Hematopoietic multipotent progenitor cell treated with erythropoietin and hydrocortisone succinate and interleukin-3 and kit ligand, for 6 days (in vitro differentiated cells): Measurements from ENCODE around the gene CLEC17A.
"Not testable (repeated sequence)": the region's sequence is repeated elsewhere in the genome, so short reads cannot be mapped to it uniquely, and the experiment has no call there.

Experiments used
- DNase-seq: peaks from one replicate; pipeline ENCODE4 v3.0.0-alpha.2; 2015

The CLEC17A gene

DNA sequence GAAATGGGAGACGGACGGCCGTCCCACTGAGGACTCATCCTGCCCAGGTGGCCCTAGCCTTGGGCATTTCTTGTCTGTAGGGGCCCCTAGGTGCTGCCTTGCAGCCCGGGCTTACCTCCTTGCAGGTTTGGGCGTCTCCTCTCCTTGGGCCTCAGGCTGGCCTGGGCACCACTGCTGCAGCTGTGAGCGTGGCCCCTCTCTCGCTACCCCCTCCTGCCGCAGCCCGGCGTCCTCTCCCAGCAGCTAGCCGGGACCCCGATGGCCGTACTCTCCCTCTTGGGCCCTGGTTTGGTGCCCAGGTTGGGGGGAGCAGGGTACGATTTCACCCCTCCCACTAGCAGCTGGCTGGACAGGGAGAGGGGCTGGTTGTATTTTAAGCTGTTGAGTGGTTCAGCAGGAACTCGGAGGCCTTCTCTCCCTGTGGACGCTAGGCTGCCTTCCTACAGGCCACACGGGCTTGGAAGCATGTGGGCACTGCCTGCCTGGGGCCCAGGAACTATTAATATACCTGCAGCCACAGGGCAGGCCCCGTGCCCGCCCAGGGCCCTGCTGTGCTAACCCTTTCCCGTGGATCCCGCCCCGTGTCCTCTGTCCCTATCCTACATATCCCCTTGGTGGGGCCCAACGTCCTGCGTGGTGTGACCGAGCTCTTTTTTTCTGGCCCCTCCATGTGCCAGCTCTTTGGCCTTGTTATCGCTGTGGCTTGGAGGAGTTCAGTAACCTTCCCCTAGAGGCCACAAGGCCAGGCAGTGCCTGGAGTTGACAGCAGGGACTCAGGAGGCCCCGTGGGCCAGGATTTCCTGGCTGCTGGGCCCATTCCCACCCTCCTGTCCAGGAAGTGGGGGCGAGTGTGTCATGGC is 22.7 kb upstream of the CLEC17A start:
- peak; percentile 66 for DNase-seq

- no peak for DNase-seq
These were observed 22.1 kb upstream of the CLEC17A start for GRCh38 chr19:14560776-14561108.

GRCh38 chr19:14561249-14561648 is 21.6 kb upstream of the CLEC17A start:
- no peak for DNase-seq

DNA sequence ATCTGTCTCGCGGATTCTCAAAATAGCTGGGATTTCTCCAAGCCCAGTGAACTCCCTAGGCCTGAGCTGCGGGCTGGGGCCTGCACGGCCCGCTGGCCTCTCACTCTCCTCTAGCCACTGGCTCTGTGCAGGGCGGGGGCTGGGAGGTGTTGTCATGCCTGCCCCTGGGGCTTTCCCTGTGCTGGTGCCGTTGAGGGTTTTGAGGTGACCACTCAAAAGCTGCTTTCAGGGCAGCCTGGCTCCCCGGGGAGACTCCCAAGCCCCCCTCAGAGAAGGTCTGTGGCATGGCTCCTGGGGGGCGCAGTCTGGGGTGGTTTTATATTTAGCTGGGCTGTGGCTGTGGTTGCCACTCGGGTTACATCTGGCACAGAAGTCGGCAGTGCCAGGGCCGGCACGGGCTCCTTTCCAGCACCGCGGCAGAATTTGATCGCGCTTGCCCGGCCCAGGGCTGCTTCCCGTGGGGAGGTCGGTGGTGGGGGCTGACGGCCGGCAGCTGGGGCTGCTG is 21.0 kb upstream of the CLEC17A start:
- DNase-seq: no peak

GRCh38 chr19:14562660-14563589 is 20.0 kb upstream of the CLEC17A start:
- DNase-seq: no peak

DNA sequence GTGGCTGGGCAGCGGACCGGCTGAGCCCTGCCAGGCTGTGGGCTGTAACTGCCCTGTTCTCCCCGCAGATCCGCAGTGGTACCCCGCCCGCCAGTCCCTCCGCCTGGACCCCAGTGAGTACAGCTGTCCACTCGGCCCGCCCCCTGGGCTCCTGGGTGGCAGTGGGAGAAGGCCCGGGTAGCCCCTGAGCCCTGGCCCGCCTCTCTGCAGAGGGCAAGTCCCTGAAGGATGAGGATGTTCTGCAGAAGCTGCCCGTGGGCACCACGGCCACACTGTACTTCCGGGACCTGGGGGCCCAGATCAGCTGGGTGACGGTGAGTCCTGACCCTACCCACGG is 19.3 kb upstream of the CLEC17A start:
- no peak for DNase-seq

GRCh38 chr19:14563989-14564651 is 18.8 kb upstream of the CLEC17A start:
- peak; percentile 91 for DNase-seq

GRCh38 chr19:14564652-14565297 is 18.1 kb upstream of the CLEC17A start:
- not testable (repeated sequence) for DNase-seq

GRCh38 chr19:14565298-14565679 is 17.6 kb upstream of the CLEC17A start:
- DNase-seq: no peak

DNA sequence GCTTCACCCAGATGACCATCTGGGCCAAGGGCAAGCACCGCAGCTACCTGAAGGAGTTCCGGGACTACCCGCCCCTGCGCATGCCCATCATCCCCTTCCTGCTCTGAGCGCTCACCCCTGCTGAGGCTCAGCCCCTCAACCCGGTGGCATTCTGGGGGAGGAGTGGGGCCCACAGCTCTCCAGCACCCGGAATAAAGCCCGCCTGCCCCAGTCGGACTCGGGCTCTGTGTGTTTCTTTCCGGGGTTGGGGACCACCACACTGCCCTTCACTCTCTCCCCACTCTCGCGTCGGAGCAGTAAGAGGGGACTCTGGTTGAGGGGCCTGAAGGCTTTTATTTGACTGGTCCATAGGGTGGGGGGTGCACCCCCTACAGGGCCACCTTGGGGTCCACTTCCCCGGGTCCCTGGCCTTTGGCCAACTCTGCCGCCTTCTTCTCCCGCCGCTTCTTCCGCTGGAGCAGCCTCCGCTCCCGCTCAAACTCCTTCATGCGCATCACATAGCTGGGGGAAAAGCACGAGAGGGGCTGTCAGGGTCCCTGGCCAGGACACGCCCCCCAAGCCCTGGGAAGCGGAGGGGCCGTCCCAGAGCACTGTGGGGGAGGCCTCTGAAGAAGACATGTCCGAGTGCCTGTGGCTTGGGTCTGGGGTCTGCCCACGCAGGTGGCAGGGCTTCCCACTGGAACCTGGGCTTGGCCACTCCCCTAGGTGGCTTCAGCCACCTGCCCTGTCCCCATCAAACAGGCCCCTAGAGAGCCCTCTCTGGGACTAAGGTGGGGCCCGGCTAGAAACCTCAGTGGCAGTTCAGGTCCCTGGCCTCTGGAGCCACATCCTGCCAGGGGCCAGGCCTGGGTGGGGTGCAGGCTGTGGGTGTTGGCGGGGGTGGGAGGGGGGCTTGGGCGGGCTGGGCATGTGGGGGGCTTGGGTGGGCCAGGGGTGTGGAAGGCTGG is 16.8 kb upstream of the CLEC17A start:
- no peak for DNase-seq

DNA sequence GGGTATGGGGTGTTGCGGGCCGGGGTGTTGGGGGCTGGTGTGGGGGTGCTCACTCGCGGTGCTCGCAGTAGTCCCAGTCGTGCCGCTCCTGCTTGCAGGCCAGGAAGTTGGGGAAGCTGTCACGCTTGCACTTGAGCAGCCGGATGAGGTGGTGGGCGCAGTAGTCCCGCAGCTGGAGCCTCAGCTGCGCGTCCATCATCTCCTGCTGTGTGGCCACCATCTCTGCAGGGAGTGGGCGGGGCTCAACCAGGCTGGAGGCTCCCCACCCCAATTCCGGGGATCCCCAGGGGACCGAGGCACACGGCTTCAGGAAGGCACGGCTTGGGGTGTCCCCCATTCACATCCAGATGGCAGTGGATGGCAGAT is 16.2 kb upstream of the CLEC17A start:
- no peak for DNase-seq

DNA sequence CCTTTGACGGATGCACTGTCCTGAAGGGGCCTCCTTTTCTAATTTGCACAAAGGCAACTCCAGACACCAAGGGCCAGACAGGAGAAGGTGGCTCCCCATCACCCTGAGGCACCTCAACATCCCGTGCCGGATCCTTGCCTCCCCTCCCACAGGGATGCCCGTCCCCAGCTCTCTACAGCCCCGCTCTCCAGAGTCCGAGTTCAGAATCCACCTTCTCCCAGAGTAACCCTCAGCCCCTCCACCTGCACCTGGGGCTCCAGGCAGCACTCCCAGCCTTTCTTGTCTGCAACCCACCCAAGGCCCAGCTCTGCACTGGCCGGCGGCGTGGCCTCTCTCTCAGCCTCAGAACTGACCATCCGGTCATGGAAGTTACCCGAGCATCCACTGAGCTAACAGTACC is 15.8 kb upstream of the CLEC17A start:
- DNase-seq: no peak

DNA sequence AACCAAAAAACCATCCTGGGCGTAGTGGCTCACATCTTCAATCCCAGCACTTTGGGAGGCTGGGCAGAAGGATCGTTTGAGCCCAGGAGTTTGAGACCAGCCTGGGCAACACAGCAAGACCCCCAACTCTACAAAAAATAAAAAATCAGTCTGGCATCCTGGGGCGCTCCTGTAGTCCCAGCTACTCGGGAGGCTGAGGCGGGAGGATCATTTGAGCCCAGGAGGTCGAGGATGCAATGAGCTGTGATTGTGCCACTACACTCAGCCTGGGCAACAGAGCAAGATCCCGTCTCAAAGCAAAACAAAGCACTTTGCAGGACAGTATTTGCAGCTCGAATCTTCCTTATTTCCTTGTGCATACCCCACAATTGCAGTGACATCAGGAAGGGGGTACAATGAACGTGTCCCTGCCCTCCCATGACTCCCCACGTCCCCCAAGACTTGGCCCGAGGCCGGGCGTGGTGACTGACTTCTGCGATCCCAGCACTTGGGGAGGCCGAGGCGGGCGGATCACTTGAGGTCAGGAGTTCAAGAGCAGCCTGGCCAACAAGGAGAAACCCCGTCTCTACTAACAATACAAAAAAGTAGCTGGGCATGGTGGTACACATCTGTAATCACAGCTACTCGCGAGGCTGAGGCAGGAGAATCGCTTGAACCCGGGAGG is 11.9 kb upstream of the CLEC17A start:
- DNase-seq: no peak

DNA sequence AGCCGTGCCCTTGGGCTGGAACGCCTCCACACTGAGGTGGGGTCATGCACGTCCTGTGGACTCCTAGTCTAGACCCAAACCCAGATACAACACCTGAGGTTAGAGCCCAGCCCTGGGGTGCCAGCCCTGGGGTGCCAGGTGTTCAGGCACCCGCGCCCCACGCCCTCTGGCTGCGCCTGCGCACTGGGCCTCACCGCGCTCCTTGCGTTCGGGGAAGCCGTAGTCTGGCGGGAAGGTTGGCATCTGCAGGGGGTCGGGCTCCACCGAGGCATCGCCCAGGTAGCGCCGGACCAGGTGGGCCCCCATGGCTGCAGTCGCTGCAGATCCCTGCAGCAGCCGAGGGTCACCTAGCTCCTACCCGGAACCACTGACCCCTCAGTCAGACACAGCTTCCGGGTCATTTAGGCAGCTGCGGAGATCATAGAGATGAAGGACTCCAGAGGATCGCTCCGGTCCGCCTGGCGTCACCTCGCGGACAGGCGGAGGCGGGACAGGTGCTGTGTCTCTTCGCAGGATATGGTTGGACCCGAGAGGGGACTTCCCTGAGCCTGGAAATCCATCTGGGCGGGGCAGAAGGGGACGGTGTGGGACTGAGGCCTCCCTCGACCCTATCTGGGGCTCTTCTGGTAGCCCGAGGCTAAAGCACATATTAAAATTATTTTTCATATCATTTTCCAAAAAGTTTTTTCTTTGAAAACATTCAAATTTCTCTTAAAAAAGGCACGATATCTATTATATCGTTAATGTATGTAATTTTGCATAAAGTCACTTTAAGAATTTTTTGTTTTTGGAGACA is 11.0 kb upstream of the CLEC17A start, which contains the start of gene NDUFB7:
Gene NDUFB7 (minus strand): TSS at position 372 of the 796 bp plus-strand sequence. CDS start 66 bp downstream, at position 306.
- DNase-seq: peak; percentile 98

DNA sequence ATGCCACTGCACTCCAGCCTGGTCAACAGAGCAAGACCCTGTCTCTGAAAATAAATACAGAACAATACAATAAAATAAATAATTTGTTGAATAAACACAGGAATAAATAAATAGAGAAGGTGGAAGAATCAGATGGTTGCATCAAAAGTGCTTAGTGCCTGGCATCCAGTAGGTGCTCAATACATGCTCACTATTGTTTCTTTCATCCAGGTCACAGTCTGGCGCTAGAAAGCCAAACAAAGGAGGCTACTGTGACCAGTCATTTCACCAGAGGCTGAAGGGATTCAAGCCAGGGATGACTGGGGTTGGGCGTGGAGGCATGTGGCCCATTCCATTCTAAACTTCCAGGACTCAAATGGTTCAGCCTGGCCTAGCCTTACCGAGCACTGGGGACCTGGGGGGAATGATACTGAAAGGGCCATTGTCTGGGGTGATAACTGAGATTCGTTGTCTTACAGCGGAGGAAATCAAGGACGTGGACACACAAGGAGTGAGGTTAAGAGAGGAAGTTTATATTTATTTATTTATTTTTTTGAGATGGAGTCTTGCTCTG is 7.4 kb upstream of the CLEC17A start:
- no peak for DNase-seq

GRCh38 chr19:14576363-14576762 is 6.5 kb upstream of the CLEC17A start:
- no peak for DNase-seq

- no peak for DNase-seq
These were observed 5.6 kb upstream of the CLEC17A start for GRCh38 chr19:14577264-14577663.

DNA sequence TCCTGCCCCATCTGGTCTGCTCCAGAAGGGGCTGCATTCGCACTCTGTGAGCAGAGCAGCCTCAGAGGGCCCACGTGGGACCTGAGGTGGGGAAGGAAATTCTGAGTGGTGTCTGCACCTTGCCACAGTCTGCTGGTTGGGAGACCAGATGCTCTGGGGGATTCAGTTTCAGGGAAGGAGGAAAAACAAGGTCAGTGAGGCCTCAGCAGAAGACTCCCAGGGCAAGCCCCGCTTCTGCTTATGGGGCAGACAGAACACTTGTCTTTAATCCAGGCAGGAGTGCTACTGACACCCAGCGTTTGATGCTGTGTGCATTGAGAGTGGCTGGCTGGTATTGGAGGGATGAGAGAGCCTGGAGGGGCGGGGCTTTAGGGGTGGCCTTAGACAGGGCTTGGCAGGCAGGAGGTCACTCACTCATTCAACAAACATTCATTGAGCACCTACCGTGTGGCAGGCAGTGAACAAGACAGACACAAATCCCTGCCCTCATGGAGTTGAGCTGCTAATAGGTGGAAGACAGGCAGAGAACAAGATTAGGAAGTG is 4.9 kb upstream of the CLEC17A start:
- no peak for DNase-seq

DNA sequence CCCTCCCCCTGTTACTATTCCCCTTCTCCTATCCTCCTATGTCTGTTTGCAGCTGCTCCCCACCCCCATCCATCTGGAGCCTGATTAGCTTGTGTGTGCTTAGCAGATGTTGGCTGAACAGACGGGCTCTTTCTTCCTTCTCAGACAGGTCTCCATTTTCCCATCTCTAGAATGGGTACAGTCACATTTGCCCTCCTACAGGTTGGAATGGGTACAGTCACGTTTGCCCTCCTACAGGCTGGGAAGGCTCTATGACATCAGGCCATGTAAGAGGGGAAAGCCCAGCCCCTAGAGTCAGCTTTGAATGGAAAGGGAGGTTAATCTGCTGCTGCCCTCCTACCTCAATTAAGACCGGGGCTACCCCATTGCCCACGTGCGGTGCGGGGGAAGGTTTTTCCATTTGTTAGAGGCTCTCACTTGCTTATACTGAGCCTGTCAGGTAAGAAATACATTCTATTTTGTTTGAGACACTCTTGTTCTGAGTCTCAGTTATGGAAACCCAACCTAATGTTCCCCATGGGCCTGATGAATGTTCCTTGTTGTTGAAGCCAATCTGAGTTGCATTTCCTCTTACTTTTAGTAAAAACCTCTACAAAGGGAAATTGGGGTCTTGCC is 2.2 kb upstream of the CLEC17A start:
- peak; percentile 32 for DNase-seq
